ENCODE results near the gene SCARF2. TPM values are rescaled to one million over a fixed set of nuclear protein-coding genes. Genes with fewer than 3 reads are reported as not detected.

Gene SCARF2
- total RNA-seq, 3 donors from 2014 or later (not counting 1 experiment from before 2014, with no cell fraction given), result 1.8 to 3.5 (median 2.9) TPM

GRCh38 chr22:20439556-20439927 lies 1.9 kb upstream of the SCARF2 start:
- H3K4me3 Mint-ChIP-seq, result peak overlapping the region; percentile 58
- Histone ChIP-seq H3K4me3 (ENCODE audit: low read length) (no peak overlapping the region), H3K36me3 (ENCODE audit: control insufficient read depth, insufficient read depth, low read length) (peaks cover 14% of the 10 kb centered on the region), H3K4me1 (ENCODE audit: control insufficient read depth, insufficient read depth, low read length) (peaks cover 23% of the 10 kb centered on the region), H3K9me3 (ENCODE audit: control insufficient read depth, insufficient read depth, low read length) (no peaks in the 10 kb centered on the region), H3K27me3 (ENCODE audit: control insufficient read depth, insufficient read depth, low read length) (peaks cover 28% of the 10 kb centered on the region), H3K27ac (ENCODE audit: low read length) (no peak overlapping the region)
- no peak for ATAC-seq
- intact Hi-C loops (cut with micrococcal nuclease), result no loop called here
- WGBS (ENCODE audit: insufficient coverage), result 98% methylated on average over 3 of the region's 4 CpGs
- TF ChIP-seq CTCF (IDR thresholded peaks at IDR 0.05), result no peak
- no peak overlapping the region for H3K27ac Mint-ChIP-seq
- no peak for DNase-seq
- H3K36me3 Mint-ChIP-seq, result no peaks in the 10 kb centered on the region
- no peaks in the 10 kb centered on the region for H3K9me3 Mint-ChIP-seq
- peaks cover 11 to 33% of the 10 kb centered on the region in 2 donors for H3K4me1 Mint-ChIP-seq
- peaks cover 21 to 28% of the 10 kb centered on the region in 2 donors for H3K27me3 Mint-ChIP-seq (ENCODE audit: low read depth in 2 of 2)

- WGBS (ENCODE audit: insufficient coverage), result 91% methylated on average over 13 of the region's 13 CpGs
Measured at GRCh38 chr22:20438678-20439492, 1.3 kb upstream of the SCARF2 start.

GRCh38 chr22:20438427-20438677 lies 727 bp upstream of the SCARF2 start:
- Mint-ChIP-seq H3K4me3 (peak overlapping the region; percentile 4), H3K27me3 (ENCODE audit: low read depth in 2 of 2) (peaks cover 30 to 36% of the 10 kb centered on the region in 2 donors), H3K9me3 (no peaks in the 10 kb centered on the region), H3K36me3 (no peaks in the 10 kb centered on the region), H3K27ac (no peak overlapping the region), H3K4me1 (peaks cover 11 to 33% of the 10 kb centered on the region in 2 donors)
- Histone ChIP-seq H3K27me3 (ENCODE audit: control insufficient read depth, insufficient read depth, low read length) (peaks cover 29% of the 10 kb centered on the region), H3K27ac (ENCODE audit: low read length) (no peak overlapping the region), H3K4me1 (ENCODE audit: control insufficient read depth, insufficient read depth, low read length) (peaks cover 23% of the 10 kb centered on the region), H3K36me3 (ENCODE audit: control insufficient read depth, insufficient read depth, low read length) (peaks cover 12% of the 10 kb centered on the region), H3K9me3 (ENCODE audit: control insufficient read depth, insufficient read depth, low read length) (no peaks in the 10 kb centered on the region), H3K4me3 (ENCODE audit: low read length) (no peak overlapping the region)
- WGBS (ENCODE audit: insufficient coverage), result 39% methylated on average over 6 of the region's 6 CpGs
- DNase-seq (no peak), ATAC-seq (no peak)
- no peak for TF ChIP-seq CTCF (IDR thresholded peaks at IDR 0.05)
- intact Hi-C loops (cut with micrococcal nuclease), result no loop called here

More at GRCh38 chr22:20438678-20439492, 1.3 kb upstream of the SCARF2 start:
- no peak overlapping the region for H3K4me3 ChIP-seq (ENCODE audit: low read length)
- DNase-seq, result no peak
- ATAC-seq, result no peak
- Mint-ChIP-seq H3K36me3 (no peaks in the 10 kb centered on the region), H3K4me3 (peak overlapping the region; percentile 58), H3K27ac (no peak overlapping the region), H3K4me1 (peaks cover 11 to 33% of the 10 kb centered on the region in 2 donors), H3K9me3 (no peaks in the 10 kb centered on the region), H3K27me3 (ENCODE audit: low read depth in 2 of 2) (peaks cover 28 to 34% of the 10 kb centered on the region in 2 donors)
- no peaks in the 10 kb centered on the region for H3K9me3 ChIP-seq (ENCODE audit: control insufficient read depth, insufficient read depth, low read length)
- no peak overlapping the region for H3K27ac ChIP-seq (ENCODE audit: low read length)
- H3K27me3 ChIP-seq (ENCODE audit: control insufficient read depth, insufficient read depth, low read length), result peaks cover 29% of the 10 kb centered on the region
- H3K4me1 ChIP-seq (ENCODE audit: control insufficient read depth, insufficient read depth, low read length), result peaks cover 23% of the 10 kb centered on the region
- intact Hi-C loops (cut with micrococcal nuclease), result no loop called here
- no peak for TF ChIP-seq CTCF (IDR thresholded peaks at IDR 0.05)
- peaks cover 12% of the 10 kb centered on the region for H3K36me3 ChIP-seq (ENCODE audit: control insufficient read depth, insufficient read depth, low read length)
